Measurements from ENCODE around the gene PFKFB2.

The PFKFB2 gene

DNA sequence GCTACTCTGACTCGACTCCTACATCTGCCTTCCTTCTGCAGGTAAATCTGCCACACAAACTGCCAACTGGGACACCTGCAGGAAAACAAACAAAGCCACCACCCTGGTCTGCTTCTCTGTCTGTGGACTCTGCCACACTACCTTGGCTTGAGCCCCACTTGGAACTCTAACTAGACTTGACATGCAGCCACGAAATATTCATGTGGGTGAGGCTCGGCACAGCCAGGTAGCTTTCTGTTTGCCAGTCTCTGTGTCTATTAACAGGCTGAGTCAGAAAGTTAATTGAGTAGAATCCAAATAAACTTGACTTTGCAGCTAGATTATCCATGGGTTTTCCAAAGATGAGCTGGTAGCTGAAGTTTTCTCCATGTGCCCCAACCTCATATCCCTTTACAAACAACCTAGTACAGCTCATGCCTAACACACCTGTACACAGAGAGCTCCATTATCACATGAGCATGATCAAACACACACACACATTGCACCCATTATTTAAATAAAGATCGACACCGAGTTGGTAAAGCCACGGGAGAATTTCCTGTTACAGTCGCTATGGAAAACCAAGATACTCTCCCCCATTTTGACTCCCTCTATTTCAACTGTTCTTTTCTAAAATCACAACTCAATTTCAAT lies 21.3 kb upstream of the PFKFB2 start:
- TF ChIP-seq, protein P1, sequence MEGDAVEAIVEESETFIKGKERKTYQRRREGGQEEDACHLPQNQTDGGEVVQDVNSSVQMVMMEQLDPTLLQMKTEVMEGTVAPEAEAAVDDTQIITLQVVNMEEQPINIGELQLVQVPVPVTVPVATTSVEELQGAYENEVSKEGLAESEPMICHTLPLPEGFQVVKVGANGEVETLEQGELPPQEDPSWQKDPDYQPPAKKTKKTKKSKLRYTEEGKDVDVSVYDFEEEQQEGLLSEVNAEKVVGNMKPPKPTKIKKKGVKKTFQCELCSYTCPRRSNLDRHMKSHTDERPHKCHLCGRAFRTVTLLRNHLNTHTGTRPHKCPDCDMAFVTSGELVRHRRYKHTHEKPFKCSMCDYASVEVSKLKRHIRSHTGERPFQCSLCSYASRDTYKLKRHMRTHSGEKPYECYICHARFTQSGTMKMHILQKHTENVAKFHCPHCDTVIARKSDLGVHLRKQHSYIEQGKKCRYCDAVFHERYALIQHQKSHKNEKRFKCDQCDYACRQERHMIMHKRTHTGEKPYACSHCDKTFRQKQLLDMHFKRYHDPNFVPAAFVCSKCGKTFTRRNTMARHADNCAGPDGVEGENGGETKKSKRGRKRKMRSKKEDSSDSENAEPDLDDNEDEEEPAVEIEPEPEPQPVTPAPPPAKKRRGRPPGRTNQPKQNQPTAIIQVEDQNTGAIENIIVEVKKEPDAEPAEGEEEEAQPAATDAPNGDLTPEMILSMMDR (IDR thresholded peaks at IDR 0.05; ENCODE audit: insufficient read depth, missing control alignments), result no peak
- FAIRE-seq (no peak), DNase-seq (ENCODE audit: insufficient read length, low spot score) (no peak)

DNA sequence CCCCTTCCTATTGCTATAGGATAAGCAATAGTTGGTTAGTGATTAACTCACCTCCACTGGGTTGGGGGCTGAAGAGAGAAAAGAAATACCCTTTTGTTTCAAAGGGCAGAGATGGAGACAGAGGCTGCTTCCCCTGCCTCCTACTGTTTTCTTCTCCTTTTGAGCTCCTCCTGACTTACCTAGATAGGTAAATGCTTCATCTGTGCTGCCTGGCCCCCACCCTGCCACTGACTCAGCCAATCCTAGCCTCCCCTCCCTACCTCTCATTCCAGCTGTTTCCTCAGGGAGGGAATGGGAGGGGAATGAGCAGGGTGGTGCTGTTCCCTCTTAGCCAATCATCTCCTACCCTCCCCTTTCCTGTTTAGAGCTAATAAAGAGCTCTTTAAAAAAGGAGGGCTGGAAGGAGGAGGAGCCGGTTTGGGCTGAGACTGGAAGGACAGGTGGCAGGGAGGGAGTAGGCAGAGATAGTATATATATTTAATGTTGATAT lies 20.5 kb upstream of the PFKFB2 start, which contains the start of gene C1orf116:
TSS of gene C1orf116 (minus strand) at position 229 of the 490 bp plus-strand sequence. CDS start 5,158 bp downstream, outside the sequence.
- DNase-seq (ENCODE audit: insufficient read length, low spot score), result no peak
- TF ChIP-seq, protein P1 (IDR thresholded peaks at IDR 0.05; ENCODE audit: insufficient read depth, missing control alignments), result no peak
- FAIRE-seq, result no peak

DNA sequence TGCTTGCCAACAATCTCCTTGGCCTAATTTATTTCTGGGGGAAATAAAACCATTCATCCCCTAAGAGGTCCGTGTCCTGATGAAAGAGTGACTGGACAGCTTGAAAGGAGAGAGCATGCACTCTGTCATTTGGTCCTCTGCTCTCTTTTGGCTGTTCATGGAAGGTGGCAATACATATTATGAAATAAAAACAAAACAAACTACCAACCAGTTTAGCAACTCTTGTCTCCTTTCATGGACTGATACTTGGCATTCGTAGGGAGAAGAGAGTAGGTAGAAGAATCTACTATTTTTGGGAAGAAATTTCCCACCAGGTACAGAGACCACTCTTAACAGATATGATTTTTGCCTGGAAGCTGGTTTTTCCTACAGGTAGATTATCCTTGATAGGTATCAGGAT lies 19.8 kb upstream of the PFKFB2 start:
- no peak for FAIRE-seq
- TF ChIP-seq, protein P1 (IDR thresholded peaks at IDR 0.05; ENCODE audit: insufficient read depth, missing control alignments), result no peak
- DNase-seq (ENCODE audit: insufficient read length, low spot score), result no peak

DNA sequence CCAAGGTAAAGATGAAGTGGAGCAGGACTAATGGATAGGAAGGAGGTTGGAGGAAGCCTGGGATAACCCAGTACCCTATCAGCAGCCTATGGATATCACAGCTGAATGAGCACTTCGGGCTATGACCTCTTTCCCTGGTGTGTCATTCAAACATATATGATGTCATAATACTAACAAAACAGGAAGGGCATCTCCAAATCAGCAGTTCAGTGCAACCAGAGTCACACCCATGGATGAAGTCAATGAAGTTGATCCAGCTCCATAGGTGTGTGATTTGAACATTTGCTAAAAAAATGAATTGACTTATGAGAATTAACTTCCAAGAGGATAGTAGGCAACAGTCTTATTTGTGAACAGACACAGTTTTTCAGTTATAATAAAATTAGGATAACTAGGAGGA lies 18.9 kb upstream of the PFKFB2 start:
- DNase-seq (ENCODE audit: insufficient read length, low spot score) (no peak), FAIRE-seq (no peak)
- TF ChIP-seq, protein P1 (IDR thresholded peaks at IDR 0.05; ENCODE audit: insufficient read depth, missing control alignments), result no peak

DNA sequence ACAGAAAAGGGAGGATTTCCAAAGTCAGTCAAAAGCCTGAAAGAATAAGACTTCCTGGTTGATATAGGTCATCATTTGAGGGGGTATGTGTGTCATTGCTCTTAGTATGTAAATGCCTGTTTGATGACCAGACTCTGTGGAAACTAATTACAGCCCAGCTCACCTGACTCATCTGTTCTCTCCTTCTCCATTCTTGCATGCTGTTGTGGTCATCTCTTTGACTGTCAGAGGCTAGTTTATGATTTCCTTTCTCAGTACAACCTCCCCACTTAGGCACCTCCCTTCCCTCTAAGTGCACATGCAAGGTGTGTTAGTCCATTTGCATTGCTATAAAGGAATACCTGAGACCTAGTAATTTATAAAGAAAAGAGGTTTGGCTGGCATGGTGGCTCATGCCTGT lies 18.1 kb upstream of the PFKFB2 start:
- DNase-seq (ENCODE audit: insufficient read length, low spot score) (no peak), FAIRE-seq (no peak)
- TF ChIP-seq, protein P1 (IDR thresholded peaks at IDR 0.05; ENCODE audit: insufficient read depth, missing control alignments), result no peak

DNA sequence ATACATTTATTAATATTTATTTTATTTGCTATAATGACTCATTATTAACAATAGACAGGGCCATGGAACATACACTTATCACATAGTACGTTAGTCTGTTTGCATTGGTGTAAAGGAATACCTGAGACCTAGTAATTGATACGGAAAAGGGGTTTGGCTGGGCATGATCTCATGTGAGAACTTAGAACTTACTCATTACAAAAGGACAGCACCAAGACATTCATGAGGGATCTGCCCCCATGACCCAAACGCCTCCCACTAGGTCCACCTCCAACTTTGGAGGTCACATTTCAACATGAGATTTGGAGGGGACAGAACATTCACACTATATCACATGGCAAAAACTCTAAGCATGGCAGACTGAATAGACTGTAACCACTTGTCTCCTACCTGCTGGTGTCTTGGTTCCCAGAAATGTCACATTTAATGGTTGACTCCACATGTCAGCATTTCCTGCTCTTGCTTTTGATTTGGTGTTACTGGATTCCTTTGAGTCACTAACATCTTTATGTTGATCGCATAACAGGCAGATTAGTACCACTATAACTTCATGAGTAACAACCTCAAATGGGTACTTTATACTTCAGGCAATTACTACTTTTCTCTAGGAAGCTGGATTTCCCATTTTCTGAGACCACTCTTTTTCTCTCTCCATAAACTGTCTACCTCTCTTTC lies 17.1 kb upstream of the PFKFB2 start:
- FAIRE-seq (no peak), DNase-seq (ENCODE audit: insufficient read length, low spot score) (no peak)
- TF ChIP-seq, protein P1 (IDR thresholded peaks at IDR 0.05; ENCODE audit: insufficient read depth, missing control alignments), result no peak

DNA sequence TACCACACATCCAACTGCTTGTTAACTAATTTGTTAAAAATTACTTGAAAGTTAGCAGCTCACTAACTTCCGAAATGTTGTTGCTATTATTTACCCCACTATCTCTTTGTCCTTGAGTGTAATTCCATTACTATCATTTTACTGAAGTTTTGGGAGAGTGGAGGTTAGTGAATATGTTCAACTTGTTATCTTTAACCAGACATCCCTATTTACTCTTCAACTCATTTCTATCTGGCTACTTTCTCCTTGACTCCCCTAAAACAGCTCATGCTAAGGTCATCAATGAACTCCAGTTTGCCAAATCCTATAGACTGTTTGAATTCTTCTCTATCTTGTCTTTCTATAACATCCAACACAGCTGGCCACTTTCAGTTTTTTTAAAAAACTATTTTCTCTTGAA lies 16.2 kb upstream of the PFKFB2 start:
- DNase-seq (ENCODE audit: insufficient read length, low spot score) (no peak), FAIRE-seq (no peak)
- TF ChIP-seq, protein P1 (IDR thresholded peaks at IDR 0.05; ENCODE audit: insufficient read depth, missing control alignments), result no peak
